Measurements from ENCODE around the gene TEX9. TPM values are rescaled to one million over a fixed set of nuclear protein-coding genes. Genes with fewer than 3 reads are reported as not detected.

Gene TEX9
- total and polyA plus RNA-seq, 2 of the 4 experiments (the other 2 are of a cell fraction), result 0.63 to 1.4 TPM

- no peak overlapping the region for H2AFZ ChIP-seq (replicated peaks; ENCODE audit: low read length, poor library complexity)
- dilution Hi-C loops (cut with HindIII; ENCODE audit: low sequenced_read_pairs, unreplicated experiment) (no loop called here), in situ Hi-C loops (cut with MboI; ENCODE audit: low sequenced_read_pairs) (no loop called here), intact Hi-C loops (cut with micrococcal nuclease) (loop anchor here (5.0 kb wide), 1 partner anchor 377 kb away; the partner anchor contains the start of gene NEDD4)
- ChIA-PET CTCF (interaction anchor here (0.8 kb wide), 1 partner anchor 63 kb away, joined by 3 read pairs; no protein-coding TSS in a partner anchor), POLR2A (ENCODE audit: unreplicated experiment) (no interaction called here)
- no peaks in the 10 kb centered on the region for H3K27me3 ChIP-seq (ENCODE audit: control insufficient read depth, insufficient read depth, low read length)
- no peak overlapping the region for H3K14ac ChIP-seq (replicated peaks; ENCODE audit: low read depth, low read length)
- H4K5ac ChIP-seq (ENCODE audit: low read depth, low read length), result no peak overlapping the region
- no peak overlapping the region for H3K23ac ChIP-seq (ENCODE audit: low read depth, low read length)
- H3K36me3 ChIP-seq (ENCODE audit: control insufficient read depth, insufficient read depth, low read length), result no peaks in the 10 kb centered on the region
- H2BK5ac ChIP-seq (ENCODE audit: low read depth, low read length, poor library complexity, severe bottlenecking), result no peak overlapping the region
- H2BK20ac ChIP-seq (ENCODE audit: low read depth, low read length), result no peak overlapping the region
- H3K4me3 ChIP-seq (ENCODE audit: insufficient read depth, low read depth, low read length), result no peak overlapping the region
- H3K56ac ChIP-seq (ENCODE audit: extremely low read depth, insufficient read depth, low read length), result no peak overlapping the region
- H4K20me1 ChIP-seq (ENCODE audit: insufficient read depth, low read length), result no peaks in the 10 kb centered on the region
- no peak overlapping the region for H3K4me2 ChIP-seq (ENCODE audit: low read depth, low read length)
- H3K9me1 ChIP-seq (ENCODE audit: insufficient read depth, low read length), result no peaks in the 10 kb centered on the region
- ATAC-seq (ENCODE audit: low read depth), result no peak
- no peak overlapping the region for H2BK15ac ChIP-seq (ENCODE audit: low read depth, low read length)
- no peak overlapping the region for H2AK5ac ChIP-seq (ENCODE audit: low read depth, low read length)
- no peak overlapping the region for H3K4ac ChIP-seq (ENCODE audit: low read depth, low read length)
- no peak overlapping the region for H2BK120ac ChIP-seq (ENCODE audit: low read depth, low read length)
- no peak overlapping the region for H2AK9ac ChIP-seq (replicated peaks; ENCODE audit: low read depth, low read length, poor library complexity)
- no peaks in the 10 kb centered on the region for H3K4me1 ChIP-seq (ENCODE audit: control insufficient read depth, insufficient read depth, low read length)
- no peaks in the 10 kb centered on the region for H3K79me1 ChIP-seq (ENCODE audit: low read depth in 1 of 2, low read length in 2 of 2)
- H4K91ac ChIP-seq (ENCODE audit: insufficient read depth, low read depth, low read length), result no peak overlapping the region
- no peak overlapping the region for H3K18ac ChIP-seq (ENCODE audit: low read depth, low read length)
- 81% methylated on average over 2 of the region's 4 CpGs; no CpG with 5 or more reads in 1 of the 2 experiments for WGBS, 2 experiments (ENCODE audit: extremely low coverage in 2 of 2, insufficient read length in 1 of 2)
- DNase-seq, result no peak
- no peaks in the 10 kb centered on the region for H3K9me3 ChIP-seq (ENCODE audit: control insufficient read depth, insufficient read depth, low read length)
- no peak overlapping the region for H3K9ac ChIP-seq (ENCODE audit: low read depth, low read length)
- H3K27ac ChIP-seq (ENCODE audit: insufficient read depth, low read length), result no peak overlapping the region
- no TSS peak for BruUV-seq (replicated peaks)
- no peak for TF ChIP-seq CEBPB (IDR thresholded peaks at IDR 0.05; ENCODE audit: low read depth, low read length)
- no peak for TF ChIP-seq SMC3 (IDR thresholded peaks at IDR 0.05; ENCODE audit: low read depth, low read length)
- no peak for TF ChIP-seq POLR2A (IDR thresholded peaks at IDR 0.05; ENCODE audit: low read depth, low read length)
- no peak for TF ChIP-seq CHD1 (IDR thresholded peaks at IDR 0.05; ENCODE audit: low read depth, low read length)
- no peak for TF ChIP-seq NFE2L2 (IDR thresholded peaks at IDR 0.05; ENCODE audit: low read depth, low read length)
- no peak for TF ChIP-seq RFX5 (IDR thresholded peaks at IDR 0.05; ENCODE audit: low read depth, low read length)
- no peak for TF ChIP-seq RAD21 (IDR thresholded peaks at IDR 0.05; ENCODE audit: low read length)
- no peak for TF ChIP-seq BHLHE40 (IDR thresholded peaks at IDR 0.05; ENCODE audit: low read depth, low read length)
- TF ChIP-seq MXI1 (IDR thresholded peaks at IDR 0.05; ENCODE audit: borderline replicate concordance, low read depth, low read length), result no peak
- no peak for TF ChIP-seq FOS (IDR thresholded peaks at IDR 0.05; ENCODE audit: low read depth, low read length)
- no peak for TF ChIP-seq MAFK (IDR thresholded peaks at IDR 0.05; ENCODE audit: low read depth, low read length)
- TF ChIP-seq USF2 (IDR thresholded peaks at IDR 0.05; ENCODE audit: low read depth, low read length), result no peak
- TF ChIP-seq RCOR1 (IDR thresholded peaks at IDR 0.05; ENCODE audit: insufficient replicate concordance, low read length), result no peak
- no peak for TF ChIP-seq ELK1 (IDR thresholded peaks at IDR 0.05; ENCODE audit: borderline replicate concordance, low read depth, low read length)
- no peak overlapping the region for H4K8ac ChIP-seq (ENCODE audit: low read depth in 2 of 2, low read length in 2 of 2)
Measured at GRCh38 chr15:56369234-56369633, 4.0 kb downstream of the TEX9 start.
